RWPE2 (cell line): ENCODE results near the gene DNAJC6.

ENCODE experiments used
- ATAC-seq: fragments of 200-7000 bp; cut with Tn5 transposase; 3 replicates; pipeline ENCODE4 v1.9.1; 2021; ENCODE audit warnings: low read depth
- DNase-seq: peaks from one replicate; pipeline ENCODE4 v3.0.0-alpha.2; 2020; ENCODE audit warnings: low spot score
- H3K27ac ChIP-seq: fragments of 450-650 bp; 2 replicates; pipeline ENCODE4 v1.5.1; 2017; ENCODE audit warnings: mild to moderate bottlenecking; ENCODE audit not compliant: poor library complexity, severe bottlenecking
- H3K27me3 ChIP-seq: fragments of 250-450 bp; sonication (Bioruptor Pico); 2 replicates; pipeline ENCODE4 v1.5.1; 2021; ENCODE audit warnings: mild to moderate bottlenecking, moderate library complexity; ENCODE audit not compliant: insufficient read depth, poor library complexity, severe bottlenecking
- H3K36me3 ChIP-seq: fragments of 250-450 bp; sonication (Bioruptor Pico); 2 replicates; pipeline ENCODE4 v1.5.1; 2020; ENCODE audit warnings: low read depth, mild to moderate bottlenecking, moderate library complexity
- H3K4me1 ChIP-seq: fragments of 250-450 bp; sonication (Bioruptor Pico); 2 replicates; pipeline ENCODE4 v1.5.1; 2021; ENCODE audit warnings: mild to moderate bottlenecking, moderate library complexity; ENCODE audit not compliant: insufficient read depth, poor library complexity, severe bottlenecking
- H3K4me3 ChIP-seq: fragments of 250-450 bp; sonication (Bioruptor Pico); 2 replicates; pipeline ENCODE4 v1.5.1; 2021; ENCODE audit warnings: mild to moderate bottlenecking, moderate library complexity; ENCODE audit not compliant: severe bottlenecking
- H3K9me3 ChIP-seq: fragments of 250-450 bp; sonication (Bioruptor Pico); 2 replicates; pipeline ENCODE4 v1.5.1; 2021; ENCODE audit warnings: mild to moderate bottlenecking, moderate library complexity; ENCODE audit not compliant: severe bottlenecking
- CTCF ChIP-seq: fragments of 450-650 bp; IDR thresholded peaks from one replicate; pipeline ENCODE4 v1.5.1; 2017; ENCODE audit warnings: mild to moderate bottlenecking, moderate library complexity; ENCODE audit not compliant: poor library complexity, severe bottlenecking

The DNAJC6 gene

GRCh38 chr1:65388908-65389695, 79.8 kb downstream of the DNAJC6 start:
- Histone ChIP-seq H3K4me3 (no peak overlapping the region), H3K27ac (no peak overlapping the region)
- no peak for TF ChIP-seq CTCF

GRCh38 chr1:65392497-65392896, 83.2 kb downstream of the DNAJC6 start:
- no peak for DNase-seq
- Histone ChIP-seq H3K9me3 (no peaks in the 10 kb centered on the region), H3K4me3 (no peak overlapping the region), H3K36me3 (no peaks in the 10 kb centered on the region), H3K27me3 (no peaks in the 10 kb centered on the region), H3K27ac (no peak overlapping the region), H3K4me1 (no peaks in the 10 kb centered on the region)
- no peak for TF ChIP-seq CTCF
- ATAC-seq = no peak

More at GRCh38 chr1:65388908-65389695, 79.8 kb downstream of the DNAJC6 start:
- DNase-seq (no peak), ATAC-seq (no peak; the same call in 2 of the 3 replicates)
- H3K9me3 ChIP-seq = no peaks in the 10 kb centered on the region
- no peaks in the 10 kb centered on the region for H3K4me1 ChIP-seq
- no peaks in the 10 kb centered on the region for H3K36me3 ChIP-seq
- H3K27me3 ChIP-seq = no peaks in the 10 kb centered on the region

GRCh38 chr1:65393347-65393746, 84.0 kb downstream of the DNAJC6 start:
- Histone ChIP-seq H3K9me3 (no peaks in the 10 kb centered on the region), H3K4me1 (no peaks in the 10 kb centered on the region), H3K4me3 (no peak overlapping the region), H3K36me3 (no peaks in the 10 kb centered on the region), H3K27me3 (no peaks in the 10 kb centered on the region), H3K27ac (no peak overlapping the region)
- TF ChIP-seq CTCF = no peak
- peak; percentile 68 for ATAC-seq
- no peak for DNase-seq

- H3K36me3 ChIP-seq = no peaks in the 10 kb centered on the region
- no peaks in the 10 kb centered on the region for H3K9me3 ChIP-seq
- ATAC-seq (no peak), DNase-seq (no peak)
- no peak for TF ChIP-seq CTCF
- H3K4me3 ChIP-seq = no peak overlapping the region
- no peak overlapping the region for H3K27ac ChIP-seq
- H3K27me3 ChIP-seq = no peaks in the 10 kb centered on the region
- no peaks in the 10 kb centered on the region for H3K4me1 ChIP-seq
These were observed 84.6 kb downstream of the DNAJC6 start for GRCh38 chr1:65393928-65394327.
